Stimulated activated CD4-positive, alpha-beta T cell treated with anti-CD3 and anti-CD28 coated beads, Interleukin-2, amount 100 ng/mL, for 4 hours (primary cell): ENCODE measurements around the gene RNF150.

Experiments used
- DNase-seq: peaks from one replicate; pipeline ENCODE4 v3.0.0-alpha.2; 2020; ENCODE audit warnings: low read depth

Gene RNF150

GRCh38 chr4:141023051-141023450, 110.2 kb downstream of the RNF150 start:
- DNase-seq, result no peak

GRCh38 chr4:141022111-141022695, 111.1 kb downstream of the RNF150 start:
- no peak for DNase-seq

GRCh38 chr4:141021397-141022110, 111.7 kb downstream of the RNF150 start:
- DNase-seq, result no peak

GRCh38 chr4:141020801-141021261, 112.4 kb downstream of the RNF150 start:
- no peak for DNase-seq

GRCh38 chr4:141019768-141020167, 113.5 kb downstream of the RNF150 start:
- no peak for DNase-seq

GRCh38 chr4:141016117-141016798, 117.0 kb downstream of the RNF150 start:
- no peak for DNase-seq

- no peak for DNase-seq
Measured at GRCh38 chr4:141013899-141014298, 119.4 kb downstream of the RNF150 start.

GRCh38 chr4:141011901-141012315, 121.4 kb downstream of the RNF150 start:
- DNase-seq, result no peak

GRCh38 chr4:141009931-141010330, 123.3 kb downstream of the RNF150 start:
- no peak for DNase-seq

GRCh38 chr4:141009129-141009528, 124.1 kb downstream of the RNF150 start:
- DNase-seq, result no peak

- DNase-seq, result no peak
Measured at GRCh38 chr4:141006242-141006802, 126.9 kb downstream of the RNF150 start.

- DNase-seq, result no peak
Measured at GRCh38 chr4:141004823-141005222, 128.4 kb downstream of the RNF150 start.

GRCh38 chr4:141003193-141003592, 130.1 kb downstream of the RNF150 start:
- no peak for DNase-seq

GRCh38 chr4:141002323-141002805, 130.9 kb downstream of the RNF150 start:
- DNase-seq, result no peak

GRCh38 chr4:140996766-140997165, 136.5 kb downstream of the RNF150 start:
- no peak for DNase-seq

- no peak for DNase-seq
Measured at GRCh38 chr4:140995058-140995457, 138.2 kb downstream of the RNF150 start.

GRCh38 chr4:140994015-140994414, 139.3 kb downstream of the RNF150 start:
- DNase-seq, result no peak

GRCh38 chr4:140993370-140993769, 139.9 kb downstream of the RNF150 start:
- no peak for DNase-seq

- DNase-seq, result no peak
Measured at GRCh38 chr4:140989944-140990343, 143.3 kb downstream of the RNF150 start.

- DNase-seq, result no peak
Measured at GRCh38 chr4:140986045-140986444, 147.2 kb downstream of the RNF150 start.

- DNase-seq, result no peak
Measured at GRCh38 chr4:140982613-140983340, 150.5 kb downstream of the RNF150 start.
